HG02642 (cell line): Measurements from ENCODE around the gene CLHC1.
"Not testable (repeated sequence)": the region's sequence is repeated elsewhere in the genome, so short reads cannot be mapped to it uniquely, and the experiment has no call there.

Source experiments
- ATAC-seq: cut with Tn5 transposase; IDR thresholded peaks from one replicate; pipeline ENCODE4 v1.9.1; 2021; ENCODE audit warnings: mild to moderate bottlenecking; ENCODE audit not compliant: unreplicated experiment, poor library complexity

CLHC1 gene

DNA sequence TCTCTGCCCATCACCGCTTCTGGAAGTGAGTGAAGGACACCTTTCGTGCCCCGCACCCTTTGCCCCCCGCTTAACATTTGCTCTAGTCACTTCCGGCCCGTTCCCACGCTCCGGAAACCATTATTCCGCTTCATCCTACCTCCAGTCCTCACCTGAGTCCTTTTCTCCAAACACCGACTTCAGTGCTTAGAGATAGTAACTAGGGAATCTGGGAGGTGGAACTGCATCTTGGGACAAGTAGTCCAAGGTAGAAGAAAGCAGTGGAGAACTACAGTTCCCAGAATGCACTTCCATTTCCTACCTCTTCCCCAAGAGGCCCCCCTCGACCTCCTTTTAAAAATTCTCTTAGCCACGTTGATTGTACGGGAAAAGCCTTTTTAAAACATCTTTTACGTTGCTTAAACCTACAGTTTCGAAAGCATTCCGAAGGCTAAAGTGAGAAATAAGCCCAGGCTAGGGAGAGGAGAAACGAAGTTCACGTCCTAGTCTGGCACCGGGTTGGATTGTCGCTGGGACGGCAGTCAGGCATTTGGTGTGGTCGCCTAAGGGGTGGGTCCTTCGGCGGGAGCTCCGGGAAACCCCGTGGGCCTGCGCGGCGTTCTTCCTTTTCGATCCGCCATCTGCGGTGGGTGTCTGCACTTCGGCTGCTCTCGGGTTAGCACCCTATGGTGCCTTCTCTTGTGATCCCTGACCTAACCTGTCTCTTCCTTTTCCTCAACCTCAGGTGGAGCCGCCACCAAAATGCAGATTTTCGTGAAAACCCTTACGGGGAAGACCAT is at the start of gene CLHC1, which contains the start of gene RPS27A:
CLHC1 (minus strand) TSS at position 210 of the 779 bp plus-strand sequence. CDS start 9,882 bp downstream, outside the sequence.
RPS27A (plus strand) TSS at position 605 of the 779 bp plus-strand sequence; CDS start at position 742, 137 bp downstream.
- peak; percentile 85 for ATAC-seq

DNA sequence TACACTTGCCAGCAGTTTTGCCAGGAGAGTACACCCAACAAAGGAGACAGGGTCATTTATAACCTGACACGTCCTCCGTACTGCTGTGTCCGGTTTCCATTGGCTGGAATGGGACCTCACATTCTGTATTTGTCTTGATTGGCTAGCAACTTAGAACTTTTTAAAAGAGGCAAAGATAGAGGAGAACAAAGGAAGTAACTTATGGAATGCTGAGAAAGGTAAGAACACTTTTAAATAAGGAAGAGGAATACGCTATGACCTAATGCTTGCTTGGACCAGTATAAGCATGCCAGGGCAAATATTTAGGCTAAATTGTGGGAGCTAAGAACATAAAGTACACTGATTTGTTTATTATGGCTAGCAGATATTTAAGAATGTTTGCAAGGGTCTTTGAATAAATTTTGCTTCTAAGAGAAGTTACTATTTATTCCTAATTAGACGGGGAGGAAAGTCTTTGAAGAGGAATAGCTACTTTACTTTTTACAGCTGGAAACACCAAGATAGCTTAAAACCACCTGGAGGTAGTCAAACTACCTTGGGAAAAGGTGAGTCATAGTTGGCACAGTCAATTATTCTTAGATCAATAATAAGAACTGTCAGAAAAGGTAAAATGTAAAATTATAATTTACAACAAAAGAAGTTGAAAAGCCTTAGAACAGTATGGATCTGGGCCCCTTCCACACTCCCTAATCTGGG is 48.9 kb upstream of the CLHC1 start:
- ATAC-seq: not testable (repeated sequence)

DNA sequence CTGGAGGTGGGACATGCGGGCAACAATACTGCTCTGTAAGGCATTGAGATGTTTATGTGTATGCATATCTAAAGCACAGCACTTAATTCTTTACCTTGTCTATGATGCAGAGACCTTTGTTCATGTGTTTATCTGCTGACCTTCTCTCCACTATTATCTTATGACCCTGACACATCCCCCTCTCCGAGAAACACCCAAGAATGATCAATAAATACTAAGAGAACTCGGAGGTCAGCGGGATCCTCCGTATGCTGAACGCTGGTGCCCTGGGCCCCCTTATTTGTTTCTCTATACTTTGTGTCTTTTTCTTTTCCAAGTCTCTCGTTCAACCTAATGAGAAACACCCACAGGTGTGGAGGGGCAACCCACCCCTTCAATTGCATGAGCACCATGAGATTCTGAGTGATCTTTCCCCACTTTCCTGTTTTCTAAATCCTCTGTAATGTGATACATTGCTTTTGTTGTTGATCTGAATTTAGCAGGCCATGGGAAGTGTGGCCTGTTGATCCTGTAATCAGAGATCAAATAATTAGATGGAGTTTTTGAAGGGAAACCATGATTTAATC is 47.8 kb upstream of the CLHC1 start:
- ATAC-seq: not testable (repeated sequence)

DNA sequence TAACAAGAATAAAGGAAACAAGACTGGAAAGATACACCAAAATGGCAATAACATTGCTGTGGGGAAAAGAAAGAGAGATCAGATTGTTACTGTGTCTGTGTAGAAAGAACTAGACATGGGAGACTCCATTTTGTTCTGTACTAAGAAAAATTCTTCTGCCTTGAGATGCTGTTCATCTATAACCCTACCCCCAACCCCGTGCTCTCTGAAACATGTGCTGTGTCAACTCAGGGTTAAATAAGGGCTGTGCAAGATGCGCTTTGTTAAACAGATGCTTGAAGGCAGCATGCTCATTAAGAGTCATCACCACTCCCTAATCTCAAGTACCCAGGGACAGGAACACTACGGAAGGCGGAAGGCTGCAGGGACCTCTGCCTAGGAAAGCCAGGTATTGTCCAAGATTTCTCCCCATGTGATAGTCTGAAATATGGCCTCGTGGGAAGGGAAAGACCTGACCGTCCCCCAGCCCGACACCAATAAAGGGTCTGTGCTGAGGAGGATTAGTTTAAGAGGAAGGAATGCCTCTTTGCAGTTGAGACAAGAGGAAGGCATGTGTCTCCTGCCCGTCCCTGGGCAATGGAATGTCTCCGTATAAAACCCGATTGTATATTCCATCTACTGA is 47.2 kb upstream of the CLHC1 start:
- ATAC-seq: not testable (repeated sequence)

DNA sequence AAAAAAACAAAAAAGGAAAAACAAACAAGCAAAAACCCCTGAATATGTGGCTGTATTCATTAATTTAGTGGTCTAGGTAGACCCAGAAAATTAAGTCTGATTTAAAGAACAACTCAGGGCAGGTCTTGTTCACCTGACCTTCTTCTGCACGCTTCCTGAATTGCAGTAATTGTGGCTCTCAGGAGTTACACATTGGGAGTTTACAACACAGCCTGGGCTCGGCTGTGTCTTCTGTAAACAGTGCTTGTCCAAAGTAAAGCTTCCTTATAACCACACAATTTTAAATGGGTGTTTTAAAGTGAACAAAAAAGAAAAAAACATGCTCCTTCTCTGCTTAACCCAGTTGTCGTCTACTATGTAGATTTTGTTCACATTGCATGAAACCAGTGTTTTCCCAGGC is 45.2 kb upstream of the CLHC1 start:
- no peak for ATAC-seq

DNA sequence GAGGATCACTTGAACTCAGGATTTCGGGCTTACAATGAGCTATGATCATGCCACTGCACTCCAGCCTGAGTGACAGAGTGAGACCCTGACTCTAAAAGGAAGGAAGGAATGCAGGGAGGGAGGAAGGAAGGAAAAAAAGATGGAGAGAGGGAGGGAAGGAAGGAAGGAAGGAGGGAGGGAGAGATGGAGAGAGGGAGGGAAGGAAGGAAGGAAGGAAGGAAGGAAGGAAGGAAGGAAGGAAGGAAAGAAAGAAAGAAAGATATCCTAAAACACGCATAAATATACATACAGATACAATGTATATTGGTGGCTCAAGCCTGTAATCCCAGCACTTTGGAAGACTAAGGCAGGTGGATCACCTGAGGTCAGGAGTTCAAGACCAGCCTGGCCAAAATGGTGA is 42.3 kb upstream of the CLHC1 start:
- not testable (repeated sequence) for ATAC-seq

DNA sequence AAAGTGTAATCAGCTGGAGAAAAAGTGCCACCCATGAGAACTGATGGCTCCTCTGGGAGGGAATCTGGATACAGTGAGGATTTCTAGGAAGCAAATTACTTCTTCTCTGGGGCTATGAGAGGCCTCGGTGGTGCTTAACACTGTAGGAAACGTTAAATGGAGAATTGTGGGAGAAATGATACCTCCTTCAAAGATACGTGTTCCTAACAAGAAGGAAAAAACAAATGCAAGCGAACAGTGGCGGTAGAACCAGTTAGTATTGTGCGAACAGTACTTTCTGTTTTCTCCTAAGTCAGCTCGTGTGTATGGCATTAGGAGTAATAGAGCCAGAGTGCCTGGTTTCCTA is 37.5 kb upstream of the CLHC1 start:
- no peak for ATAC-seq

DNA sequence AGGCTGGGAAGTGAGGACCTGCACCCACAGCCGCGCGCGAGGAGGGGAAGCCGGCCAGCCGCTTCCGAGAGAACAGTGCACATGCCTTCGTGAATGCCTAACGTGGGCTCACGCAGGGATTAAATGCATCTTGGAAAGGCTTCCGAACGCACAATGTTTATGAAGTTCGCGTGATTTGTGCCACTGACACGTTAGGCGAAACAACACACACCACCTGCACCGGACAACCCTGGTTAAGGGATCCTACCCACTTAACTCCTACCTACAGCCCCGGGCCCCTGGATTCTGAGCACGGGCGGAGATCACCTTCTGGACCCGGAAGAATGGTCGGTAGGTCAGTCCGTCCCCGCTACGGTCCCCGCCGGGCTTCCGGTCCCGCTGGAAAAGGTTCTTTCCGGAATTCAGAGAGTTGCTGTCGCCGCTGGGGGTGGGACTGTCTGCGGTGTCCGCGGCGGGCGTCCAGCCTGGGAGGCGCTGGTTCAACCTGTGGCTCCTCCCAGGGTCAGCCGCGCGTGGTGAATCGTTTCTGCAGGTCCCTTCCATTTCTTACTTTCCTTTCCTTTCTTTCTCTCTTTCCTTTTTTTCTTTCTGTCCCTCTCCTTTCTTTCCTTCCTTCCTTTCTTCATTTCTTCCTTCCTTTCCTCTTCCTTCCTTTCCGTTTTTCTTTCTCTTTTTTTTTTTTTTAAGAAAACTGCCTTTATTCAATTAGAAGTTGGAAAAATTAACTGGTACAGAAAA is 37.0 kb upstream of the CLHC1 start, which contains the start of gene MTIF2:
MTIF2 (minus strand) TSS at position 325 of the 738 bp plus-strand sequence. CDS start 5,373 bp downstream, outside the sequence.
- peak; percentile 99 for ATAC-seq

DNA sequence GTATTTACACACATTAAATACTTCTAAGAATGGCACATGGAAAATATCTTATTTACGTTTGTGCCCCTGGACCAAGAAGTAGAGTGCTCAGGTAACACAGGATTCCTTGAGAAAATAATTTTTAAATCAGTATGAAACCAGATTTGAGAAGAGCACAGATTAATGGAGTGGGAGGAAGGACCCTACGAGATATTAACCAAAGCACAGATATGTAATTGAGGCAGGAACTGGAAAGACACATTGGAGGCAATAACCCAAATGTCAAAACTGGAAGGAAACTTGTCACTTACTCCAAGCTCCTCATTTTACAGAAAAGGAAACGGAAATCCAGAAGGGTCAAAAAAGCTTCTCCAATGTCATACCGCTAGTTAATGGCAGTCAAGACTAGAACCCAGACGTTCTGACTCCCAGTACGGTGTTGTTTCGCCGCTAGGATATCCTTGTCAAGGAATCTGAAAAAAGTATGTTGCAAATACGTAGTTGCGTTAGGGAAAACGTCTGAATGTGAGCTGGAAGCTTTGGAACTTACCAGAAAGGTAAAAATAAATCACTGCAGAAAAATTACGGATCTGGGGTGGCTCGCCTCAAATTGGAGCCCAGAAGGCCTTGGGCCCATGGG is 36.3 kb upstream of the CLHC1 start:
- no peak for ATAC-seq

DNA sequence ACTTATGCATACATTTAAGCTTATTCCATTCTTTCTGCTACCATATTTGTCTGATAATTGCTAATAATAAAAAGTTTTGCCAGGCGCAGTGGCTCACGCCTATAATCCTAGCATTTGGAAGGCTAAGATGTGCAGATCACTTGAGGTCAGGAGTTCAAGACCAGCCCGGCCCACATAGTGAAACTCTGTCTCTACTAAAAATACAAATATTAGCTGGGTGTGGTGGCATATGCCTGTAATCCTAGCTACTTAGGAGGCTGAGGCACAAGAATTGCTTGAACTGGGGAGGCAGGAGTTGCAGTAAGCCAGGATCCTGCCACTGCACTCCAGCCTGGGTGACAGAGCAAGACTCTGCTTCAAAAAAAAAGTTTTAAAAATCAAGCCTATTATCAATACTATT is 27.5 kb upstream of the CLHC1 start:
- ATAC-seq: not testable (repeated sequence)

DNA sequence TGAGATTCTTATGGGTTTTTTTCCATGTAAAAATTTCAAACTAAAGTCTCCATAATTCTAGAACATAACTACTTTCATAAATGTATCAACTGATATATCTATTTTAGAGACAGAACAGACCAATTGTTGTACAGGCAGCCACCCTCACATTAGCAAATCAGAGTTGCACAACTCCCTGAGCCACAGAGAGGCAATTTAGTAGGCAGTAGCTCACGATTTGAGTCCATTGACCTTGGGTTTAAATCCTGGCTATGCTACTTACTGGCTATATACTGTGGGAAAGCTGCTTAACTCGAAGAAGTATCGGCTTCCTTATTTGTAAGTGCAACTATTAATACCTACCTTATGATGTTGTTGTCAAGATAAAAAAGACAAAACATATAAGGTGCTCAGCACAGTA is 20.7 kb upstream of the CLHC1 start:
- no peak for ATAC-seq

DNA sequence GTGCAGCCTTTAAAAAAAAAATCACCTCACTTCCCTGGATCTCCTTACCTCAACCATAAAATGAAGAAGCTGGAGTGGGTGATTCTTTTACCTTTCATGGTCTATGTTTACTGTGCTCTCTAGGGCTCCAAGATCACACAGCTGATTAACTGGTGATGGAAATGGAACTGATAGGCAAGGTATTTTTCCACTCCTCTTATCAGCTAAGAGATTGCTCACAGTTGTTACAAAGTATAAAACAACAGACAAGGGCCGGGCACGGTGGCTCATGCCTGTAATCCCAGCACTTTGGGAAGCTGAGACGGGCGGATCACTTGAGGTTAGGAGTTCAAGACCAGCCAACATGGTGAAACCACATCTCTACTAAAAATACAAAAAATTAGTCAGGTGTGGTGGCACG is 14.9 kb upstream of the CLHC1 start:
- no peak for ATAC-seq

DNA sequence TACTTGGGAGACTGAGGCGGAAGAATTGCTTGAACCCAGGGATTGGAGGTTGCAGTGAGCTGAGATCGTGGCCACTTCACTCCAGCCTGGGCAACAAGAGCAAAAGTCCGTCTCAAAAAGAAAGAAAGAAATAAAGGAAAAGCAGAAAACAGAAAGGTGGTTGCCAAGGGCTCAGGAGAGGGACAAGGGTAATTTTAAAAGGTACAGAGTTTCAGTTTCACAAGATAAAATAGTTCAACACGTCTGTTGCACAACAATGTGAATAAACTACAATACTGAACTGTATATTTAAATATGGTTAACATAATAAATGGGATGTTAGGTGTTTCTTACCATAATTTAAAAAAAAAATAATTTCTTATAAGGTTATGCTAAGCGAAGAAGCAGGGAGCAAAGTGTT is 13.3 kb upstream of the CLHC1 start:
- ATAC-seq: no peak

DNA sequence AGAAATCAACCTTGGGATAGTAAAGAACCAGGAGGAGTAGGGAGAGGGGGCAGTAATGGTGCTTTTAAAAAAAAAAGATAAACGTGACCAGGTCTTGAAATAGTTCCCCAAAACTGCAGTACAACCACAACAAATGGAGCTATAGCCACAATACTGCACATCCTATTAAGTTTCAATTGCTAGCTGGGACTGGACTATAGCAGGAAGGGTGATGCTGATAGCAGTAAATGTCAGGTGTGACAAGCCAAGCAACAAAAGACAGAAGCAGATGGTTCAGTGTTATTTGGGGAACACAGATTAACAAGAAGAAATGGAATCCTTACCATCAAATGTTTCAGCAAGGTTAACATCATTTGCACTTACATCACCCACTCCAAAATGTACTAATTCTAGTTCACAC is 10.5 kb upstream of the CLHC1 start:
- ATAC-seq: no peak

DNA sequence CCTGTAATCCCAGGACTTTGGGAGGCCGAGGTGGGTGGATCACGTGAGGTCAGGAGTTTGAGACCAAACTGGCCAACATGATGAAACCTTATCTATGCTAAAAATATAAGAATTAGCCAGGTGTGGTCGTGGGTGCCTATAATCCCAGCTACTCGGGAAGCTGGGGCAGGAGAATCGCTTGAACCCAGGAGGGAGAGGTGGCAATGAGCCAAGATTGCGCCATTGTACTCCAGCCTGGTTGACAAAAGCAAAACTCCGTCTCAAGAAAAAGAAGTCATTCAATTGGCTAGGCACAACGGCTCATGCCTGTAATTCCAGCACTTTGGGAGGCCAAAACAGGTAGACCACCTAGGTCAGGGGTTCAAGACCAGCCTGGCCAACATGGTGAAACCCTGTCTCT is 9.5 kb upstream of the CLHC1 start:
- ATAC-seq: not testable (repeated sequence)

DNA sequence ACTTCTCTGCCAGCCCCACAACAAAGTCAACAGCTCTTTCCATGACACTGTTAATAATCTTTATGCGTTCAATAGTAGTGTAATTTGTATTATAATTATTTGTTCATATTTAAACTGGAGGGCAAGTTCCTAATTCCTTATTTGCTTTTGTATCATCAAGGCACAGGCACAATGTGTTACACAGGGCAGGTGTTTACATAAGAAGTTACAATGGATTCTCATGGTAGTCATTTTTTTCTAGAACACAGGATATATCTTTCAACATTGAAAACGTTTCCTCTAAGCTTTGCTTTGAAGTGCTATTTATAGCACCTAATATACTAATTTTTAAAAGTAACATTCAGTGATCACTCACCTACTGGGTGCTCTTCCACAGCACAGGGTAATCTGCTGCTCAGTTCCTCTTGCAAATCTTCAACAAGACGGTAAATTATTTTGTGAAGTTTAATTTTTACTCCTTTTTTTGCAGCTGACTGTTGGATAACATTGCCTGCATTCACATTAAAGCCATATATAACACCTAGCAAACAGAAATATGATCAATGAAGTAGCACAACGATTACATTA is 7.6 kb upstream of the CLHC1 start:
- no peak for ATAC-seq

DNA sequence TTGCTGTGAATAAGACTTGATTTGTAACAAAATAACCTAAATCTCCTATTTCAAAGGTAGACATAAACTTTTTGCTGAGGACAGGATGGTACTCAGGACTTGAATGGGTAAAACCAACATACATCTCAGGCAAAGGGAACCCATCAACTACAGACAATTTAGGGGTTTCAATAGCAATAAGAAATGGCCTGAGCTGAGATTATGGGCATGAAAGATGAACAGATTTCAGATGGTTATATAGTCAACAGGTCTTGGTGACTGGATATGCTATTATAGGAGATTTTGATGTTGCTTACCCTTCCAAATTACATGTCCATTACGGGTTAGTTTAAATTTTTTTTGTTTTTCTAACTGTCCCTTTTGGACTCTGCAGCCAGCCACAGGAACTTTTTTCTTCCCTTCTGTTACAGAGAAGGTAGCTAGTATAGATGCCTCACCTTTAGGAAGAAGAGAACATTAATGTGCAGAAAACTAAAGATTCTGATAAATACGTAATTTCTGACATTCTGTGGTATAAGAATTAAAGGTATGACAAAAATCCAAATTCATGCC is 5.0 kb upstream of the CLHC1 start:
- no peak for ATAC-seq

DNA sequence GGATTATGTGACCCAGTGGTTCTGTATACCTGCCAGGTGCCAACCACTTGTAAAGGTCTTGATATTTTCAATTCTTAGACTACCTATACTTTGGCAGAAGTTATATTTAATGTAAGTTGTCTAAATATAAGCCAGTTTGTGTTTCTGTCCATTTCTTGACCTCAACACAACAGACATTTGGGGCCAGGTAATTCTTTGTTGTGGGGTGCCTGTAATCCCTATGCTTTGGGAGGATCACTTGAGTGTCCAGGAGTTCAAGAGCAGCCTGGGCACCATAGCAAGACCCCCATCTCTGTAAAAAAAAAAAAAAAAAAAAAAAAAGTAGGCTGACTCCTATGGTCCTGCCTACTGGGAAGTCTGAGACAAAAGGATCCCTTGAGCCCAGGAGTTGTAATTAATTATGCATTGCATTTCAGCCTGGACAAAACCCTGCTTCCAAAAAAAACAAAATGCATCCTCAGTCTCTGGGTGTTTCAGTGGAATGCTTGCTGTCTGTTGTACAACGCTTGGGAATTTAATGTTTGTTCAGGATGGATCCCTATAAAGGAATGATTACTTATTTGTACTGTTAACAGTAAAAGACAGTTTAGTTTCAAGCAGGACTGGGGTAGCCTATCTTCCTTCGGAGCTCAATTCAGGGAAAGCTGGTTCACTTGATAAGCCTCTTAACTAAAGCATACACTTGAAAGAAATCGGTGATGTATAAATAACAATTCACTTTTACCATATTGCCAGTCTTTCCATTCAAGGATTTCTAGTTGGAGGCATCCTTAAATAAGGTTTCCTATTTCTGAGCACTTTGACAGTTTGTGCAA is 3.8 kb upstream of the CLHC1 start:
- no peak for ATAC-seq

DNA sequence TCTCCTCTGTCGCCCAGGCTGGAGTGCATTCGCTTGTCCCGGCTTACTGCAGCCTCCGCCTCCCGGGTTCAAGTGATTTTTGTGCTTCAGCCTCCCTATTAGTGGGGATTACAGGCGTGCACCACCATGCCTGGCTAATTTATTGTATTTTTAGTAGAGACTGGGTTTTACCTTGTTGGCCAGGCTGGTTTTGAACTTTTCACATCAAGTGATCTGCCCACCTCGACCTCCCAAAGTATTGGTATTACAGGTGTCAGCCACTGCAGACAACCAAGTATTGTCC is 1.5 kb upstream of the CLHC1 start:
- no peak for ATAC-seq
